ENCODE data around the gene CRIP1.

CRIP1 gene

DNA sequence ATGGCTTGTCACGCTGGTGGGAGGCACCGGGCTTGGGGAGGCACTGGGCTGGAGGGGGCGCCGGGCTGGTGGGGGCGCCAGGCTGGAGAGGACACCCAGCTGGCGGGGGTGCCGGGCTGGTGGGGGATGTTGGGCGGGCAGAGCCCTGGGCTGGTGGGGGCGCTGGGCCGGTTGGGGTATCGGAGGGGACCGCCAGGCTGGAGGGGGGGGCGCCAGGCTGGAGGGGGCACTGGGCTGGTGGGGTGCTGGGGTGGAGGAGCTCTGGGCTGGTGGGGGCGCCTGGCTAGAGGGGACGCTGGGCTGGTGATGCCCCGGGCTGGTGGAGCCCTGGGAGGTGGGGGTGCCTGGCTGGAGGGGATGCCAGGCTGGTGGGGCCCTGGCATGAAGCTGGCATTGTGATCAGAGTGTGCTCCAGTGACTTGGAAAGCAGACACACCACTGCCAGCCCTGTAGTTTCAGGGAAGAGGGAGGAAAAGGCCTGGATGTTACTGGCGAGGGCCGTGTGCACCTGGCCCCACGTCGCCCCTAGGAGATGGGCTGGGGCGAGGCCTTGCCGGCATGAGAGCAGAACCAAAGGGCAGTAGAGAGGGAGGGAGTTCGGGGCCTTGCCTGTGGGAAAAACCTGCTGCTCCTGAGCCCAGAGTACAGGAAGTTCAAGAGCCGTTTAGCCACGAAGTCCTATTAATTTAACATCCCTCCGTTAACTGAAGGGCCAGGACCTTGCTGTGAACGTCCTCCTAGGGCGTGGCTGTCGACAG, 17.4 kb downstream of the CRIP1 start:
- FAIRE-seq (no peak), DNase-seq (ENCODE audit: low spot score) (no peak)

DNA sequence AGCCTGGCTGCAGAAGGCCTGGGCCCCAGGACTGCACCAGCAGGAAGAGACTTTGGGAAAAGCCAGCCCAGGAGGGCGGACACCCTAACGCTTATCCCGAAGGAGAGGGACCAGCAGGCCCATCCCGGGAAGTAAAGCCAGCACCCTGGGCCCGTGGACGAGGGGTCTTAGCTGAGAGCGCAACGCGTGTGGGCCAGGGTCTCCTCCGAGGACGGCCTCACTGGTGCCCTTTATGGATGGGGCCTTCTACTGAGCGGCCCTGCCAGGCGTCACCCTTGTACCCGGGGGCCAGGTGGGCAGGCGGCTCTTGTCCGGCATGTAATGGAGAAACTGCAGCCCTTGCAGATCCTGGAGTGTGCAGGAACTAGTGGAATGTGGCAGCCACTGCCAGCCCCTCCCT, 18.4 kb downstream of the CRIP1 start:
- FAIRE-seq = no peak
- DNase-seq (ENCODE audit: low spot score) = no peak

DNA sequence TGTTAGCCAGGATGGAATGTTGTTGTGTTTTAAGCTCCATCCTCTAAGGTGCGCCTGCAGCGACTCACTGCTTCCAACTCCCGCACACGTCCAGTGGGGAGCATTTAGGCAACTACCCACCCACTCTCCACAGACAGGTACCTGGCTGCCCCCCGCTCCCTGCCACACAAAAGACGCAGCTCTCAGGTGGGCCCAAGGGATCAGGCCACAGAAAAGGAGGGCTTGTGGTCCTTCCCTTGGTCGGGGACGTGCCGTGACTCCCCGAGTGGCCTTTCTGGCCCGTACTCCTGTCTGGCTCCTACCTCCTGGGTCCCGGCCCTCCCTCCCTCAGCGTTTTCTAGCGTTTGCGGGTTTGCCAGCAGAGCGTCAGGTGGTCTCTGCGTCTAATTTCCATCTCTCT, 20.6 kb downstream of the CRIP1 start:
- DNase-seq (ENCODE audit: low spot score) (no peak), FAIRE-seq (no peak)

DNA sequence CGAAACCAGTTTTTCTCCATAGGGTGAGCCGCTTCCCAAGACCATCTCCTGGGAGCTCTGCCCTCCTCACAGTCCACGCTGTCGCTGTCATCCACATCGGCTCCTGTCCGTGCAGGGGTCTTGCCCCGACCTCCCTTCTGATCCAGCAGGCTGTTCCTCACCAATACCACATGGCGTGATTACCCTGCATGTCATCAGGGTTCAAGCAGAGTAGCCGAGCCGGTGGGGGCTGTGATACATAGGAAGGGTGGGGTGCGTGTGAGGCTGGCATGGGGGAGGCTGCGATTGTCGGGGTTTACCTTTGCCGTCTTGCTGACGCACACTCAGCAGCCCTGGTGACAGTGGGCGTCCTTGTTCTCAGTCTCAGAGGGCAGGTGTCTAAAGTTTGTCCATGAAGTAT, 21.4 kb downstream of the CRIP1 start:
- no peak for DNase-seq (ENCODE audit: low spot score)
- no peak for FAIRE-seq

DNA sequence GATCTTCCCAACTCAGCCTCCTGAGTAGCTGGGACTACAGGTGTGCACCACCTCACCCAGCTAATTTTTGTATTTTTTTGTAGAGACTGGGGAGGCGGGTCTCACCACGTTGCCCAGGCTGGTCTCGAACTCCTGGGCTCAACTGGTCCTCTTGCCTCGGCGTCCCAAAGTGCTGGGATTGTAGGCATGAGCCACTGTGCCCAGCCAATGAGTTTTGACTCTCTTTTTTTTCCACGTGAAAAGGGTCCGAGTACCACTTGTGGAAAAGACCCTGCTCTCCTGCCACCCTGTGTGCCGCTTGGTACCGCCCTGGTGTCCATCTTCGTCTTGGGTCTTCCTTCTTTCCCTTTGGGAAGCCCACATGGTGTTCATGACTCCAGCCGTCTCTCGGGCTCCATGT, 21.9 kb downstream of the CRIP1 start:
- no peak for FAIRE-seq

DNA sequence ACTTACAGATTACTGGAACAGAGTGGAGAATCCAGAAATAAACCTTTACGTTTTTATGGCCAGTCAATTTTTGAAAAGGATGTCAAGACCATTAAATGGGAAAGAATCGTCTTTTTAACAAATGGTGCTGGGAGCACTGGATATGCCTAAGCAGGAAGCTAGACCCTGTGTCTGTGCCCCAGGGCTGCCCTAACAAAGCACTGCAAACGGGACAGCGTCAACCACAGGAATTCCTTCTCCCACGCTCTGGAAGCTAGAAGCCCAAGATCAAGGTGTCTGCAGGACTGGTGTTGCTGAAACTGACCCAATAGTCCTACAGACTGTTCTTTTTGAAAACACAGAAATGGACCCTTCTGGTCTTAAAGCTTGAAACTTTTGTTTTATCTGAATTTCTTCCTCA, 30.4 kb downstream of the CRIP1 start:
- DNase-seq (ENCODE audit: low spot score) (peak; percentile 46), FAIRE-seq (no peak)

More for the DNA sequence above, 21.9 kb downstream of the CRIP1 start:
- DNase-seq (ENCODE audit: low spot score) = no peak

DNA sequence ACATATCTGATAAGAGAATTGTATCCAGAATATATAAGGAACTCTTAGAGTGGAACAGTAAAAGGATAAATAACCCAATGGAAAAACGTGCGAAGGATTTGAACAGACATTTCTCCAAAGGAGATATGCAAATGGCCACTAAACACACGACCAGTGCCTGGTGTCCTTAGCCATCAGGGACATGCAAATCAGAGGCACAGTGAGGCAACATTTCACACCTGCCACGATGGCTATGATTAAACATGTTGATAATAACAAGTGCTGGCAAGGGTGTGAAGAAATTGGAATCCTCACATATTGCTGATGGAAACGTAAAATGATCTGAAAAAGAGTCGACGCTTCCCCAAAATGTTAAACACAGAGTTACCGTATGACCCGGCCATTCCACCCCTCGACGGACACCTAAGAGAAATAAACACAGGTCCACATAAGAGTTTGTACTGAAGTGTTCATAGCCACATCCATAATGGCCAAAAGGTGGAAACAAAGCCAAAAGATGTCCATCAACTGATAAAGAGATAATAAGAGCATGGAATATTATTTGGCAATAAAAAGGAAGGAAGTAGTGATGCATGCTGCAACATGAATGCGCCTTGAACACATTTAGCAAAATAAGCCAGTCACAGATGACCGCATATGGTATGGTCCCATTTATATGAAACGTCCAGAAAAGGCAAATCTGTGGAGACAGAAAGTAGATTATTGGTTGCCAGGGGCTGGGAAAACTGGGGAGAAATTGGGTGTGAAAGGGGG, 33.4 kb downstream of the CRIP1 start:
- no peak for FAIRE-seq
- DNase-seq (ENCODE audit: low spot score) = no peak

DNA sequence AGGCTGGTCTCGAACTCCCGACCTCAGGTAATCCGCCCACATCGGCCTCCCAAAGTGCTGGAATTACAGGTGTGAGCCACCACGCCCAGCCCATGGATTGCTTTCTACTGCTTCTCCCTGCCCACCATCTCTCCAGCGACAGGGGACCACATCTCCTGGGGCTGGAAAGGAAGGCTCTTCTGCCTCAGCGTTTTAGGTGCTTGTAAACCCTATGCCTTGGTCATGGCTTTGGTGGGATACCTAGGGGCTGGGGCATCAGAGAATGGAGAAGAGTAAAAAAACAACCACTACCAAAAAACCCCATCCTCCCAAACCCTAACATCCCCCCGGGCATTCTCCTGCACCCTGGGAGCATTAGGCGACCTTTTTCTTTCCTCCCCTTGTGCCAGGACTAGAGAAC, 38.6 kb downstream of the CRIP1 start:
- FAIRE-seq (no peak), DNase-seq (ENCODE audit: low spot score) (no peak)

DNA sequence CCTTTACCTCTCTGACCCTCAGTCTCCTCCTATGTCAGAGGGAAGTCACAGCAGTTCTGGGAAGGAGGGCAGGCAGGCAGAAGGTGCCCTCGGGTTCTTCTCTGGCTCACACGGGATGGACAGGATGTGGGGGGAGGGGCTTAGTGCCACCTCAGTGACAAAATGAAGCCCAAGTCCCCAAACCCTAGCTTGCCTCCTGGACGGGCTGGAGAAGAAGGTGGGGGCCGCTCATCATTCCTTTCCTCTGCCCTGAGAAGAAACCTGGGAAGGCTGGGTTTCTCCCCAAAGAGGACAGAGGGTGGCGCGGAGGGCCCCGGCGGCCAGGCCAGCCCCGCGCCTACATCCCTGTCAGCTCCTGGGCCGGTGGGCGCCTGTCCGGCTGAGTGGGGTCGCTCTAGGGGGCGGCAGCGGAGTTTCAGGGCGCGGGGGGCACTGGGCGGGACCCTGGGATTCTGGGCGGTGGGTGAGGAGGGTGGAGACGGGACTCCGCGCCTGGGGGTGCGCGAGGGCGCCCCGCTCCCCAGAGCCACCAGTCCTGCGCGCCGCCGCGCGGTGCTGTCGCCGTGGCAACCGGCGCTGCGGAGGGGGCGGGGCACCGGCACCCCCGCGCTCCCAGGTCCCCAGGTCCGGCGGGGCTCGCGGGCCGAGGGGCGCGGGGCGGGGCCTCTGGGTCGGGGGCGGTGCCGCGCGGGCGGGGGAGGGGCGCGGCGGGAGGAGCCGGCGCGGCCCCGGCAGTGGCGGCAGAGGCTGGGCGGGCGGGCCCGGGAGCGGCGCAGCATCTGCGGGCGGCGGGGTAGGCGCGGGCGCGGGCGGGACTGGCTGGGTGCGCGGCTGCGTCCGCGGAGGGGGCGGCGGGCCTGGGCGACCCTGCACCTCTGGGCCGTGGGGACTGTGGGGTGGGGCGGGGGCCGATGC, 39.4 kb downstream of the CRIP1 start, which contains the start of gene TMEM121:
TMEM121 (plus strand) TSS at position 723 of the 915 bp plus-strand sequence. CDS start 2,252 bp downstream, outside the sequence.
- FAIRE-seq = no peak
- DNase-seq (ENCODE audit: low spot score) = peak; percentile 50

DNA sequence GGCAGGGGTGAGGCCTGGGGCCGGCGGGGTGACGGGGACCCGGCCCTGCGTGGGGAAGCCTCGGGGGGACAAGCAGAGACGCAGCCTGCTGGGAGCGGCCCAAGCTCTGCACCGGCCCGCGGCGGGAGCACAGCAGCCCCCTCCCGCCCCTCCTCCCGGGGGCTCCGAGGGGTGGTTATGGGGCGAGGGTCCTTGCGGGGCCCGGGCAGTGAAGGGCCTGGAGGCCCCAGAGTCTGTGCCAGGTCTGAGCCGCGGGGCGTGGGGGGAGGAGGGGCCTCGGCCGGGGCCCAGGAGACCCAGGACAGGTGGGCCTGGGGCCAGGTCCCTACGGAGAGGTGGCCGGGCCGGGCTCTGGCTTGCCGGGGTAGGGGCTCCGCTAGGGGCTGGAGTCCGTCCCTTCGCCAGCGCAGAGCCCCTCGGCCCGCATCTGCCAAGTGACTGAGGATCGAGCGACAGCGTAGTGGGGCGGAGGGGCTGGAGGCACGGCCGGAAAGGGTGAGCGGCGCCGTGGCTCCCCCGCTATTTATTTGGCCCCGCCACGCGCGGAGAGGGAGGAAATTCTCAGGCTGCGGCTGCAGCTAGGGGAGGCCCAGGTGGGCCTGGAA, 40.2 kb downstream of the CRIP1 start:
- FAIRE-seq (no peak), DNase-seq (ENCODE audit: low spot score) (no peak)

DNA sequence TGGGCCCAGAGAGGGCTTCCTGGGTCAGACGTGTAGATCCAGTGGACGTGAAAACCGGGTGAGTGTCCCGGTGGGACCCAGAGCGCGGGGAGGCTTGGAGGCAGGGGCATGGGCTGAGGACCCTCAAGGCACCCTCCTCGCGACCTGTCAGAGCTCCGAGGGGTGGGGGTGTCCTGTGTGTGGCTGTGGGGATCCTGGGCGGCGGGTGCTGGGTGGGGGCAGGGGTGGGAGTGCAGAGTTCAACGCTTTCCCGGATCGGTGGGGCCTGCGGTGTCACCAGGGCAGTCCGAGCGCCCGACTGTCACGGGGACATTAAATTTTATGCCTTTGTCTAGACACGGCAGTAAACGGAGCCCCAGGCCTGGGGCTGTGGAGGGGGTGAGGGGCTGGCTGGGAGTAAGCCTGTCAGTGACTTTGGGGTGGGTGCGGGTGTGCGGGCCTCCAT, 40.7 kb downstream of the CRIP1 start:
- DNase-seq (ENCODE audit: low spot score) = no peak
- FAIRE-seq = no peak

DNA sequence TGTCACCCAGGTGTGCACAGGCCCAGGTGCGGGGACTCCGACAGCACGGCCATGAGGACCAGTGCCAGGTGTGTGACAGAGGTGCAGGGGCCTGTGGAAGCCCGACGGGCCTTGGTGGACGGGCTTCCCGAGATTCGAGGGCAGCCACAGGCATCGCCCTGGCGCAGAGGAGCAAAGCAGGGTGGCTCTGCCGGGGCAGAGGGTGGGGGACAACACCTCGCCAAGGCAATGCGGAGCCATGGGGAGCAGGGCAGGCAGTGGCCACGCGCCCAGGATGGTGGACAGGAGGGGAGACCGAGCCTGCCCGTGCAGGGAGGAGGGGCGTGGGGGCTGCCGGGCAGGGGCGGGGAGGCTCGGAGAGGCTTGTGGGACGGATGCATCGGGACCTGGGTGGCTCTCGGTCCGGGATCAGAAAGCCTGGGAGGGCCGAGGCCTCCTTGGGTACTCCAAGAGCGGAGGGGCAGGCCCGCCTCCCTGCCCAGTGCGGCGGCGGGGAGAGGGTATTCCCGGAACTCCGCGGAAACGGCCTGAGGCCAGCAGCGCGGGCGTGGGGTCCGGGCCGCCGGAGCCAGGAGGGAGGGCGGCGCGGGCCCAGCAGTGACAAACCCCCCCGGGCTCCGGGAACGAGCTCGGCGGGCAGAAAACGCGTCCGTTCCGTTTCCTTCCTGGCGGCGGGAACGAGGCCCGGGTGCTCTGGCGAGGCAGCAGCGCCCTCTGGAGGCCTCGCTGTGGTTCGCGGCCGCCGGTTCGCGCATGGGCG, 41.3 kb downstream of the CRIP1 start:
- FAIRE-seq (no peak), DNase-seq (ENCODE audit: low spot score) (peak; percentile 85)

DNA sequence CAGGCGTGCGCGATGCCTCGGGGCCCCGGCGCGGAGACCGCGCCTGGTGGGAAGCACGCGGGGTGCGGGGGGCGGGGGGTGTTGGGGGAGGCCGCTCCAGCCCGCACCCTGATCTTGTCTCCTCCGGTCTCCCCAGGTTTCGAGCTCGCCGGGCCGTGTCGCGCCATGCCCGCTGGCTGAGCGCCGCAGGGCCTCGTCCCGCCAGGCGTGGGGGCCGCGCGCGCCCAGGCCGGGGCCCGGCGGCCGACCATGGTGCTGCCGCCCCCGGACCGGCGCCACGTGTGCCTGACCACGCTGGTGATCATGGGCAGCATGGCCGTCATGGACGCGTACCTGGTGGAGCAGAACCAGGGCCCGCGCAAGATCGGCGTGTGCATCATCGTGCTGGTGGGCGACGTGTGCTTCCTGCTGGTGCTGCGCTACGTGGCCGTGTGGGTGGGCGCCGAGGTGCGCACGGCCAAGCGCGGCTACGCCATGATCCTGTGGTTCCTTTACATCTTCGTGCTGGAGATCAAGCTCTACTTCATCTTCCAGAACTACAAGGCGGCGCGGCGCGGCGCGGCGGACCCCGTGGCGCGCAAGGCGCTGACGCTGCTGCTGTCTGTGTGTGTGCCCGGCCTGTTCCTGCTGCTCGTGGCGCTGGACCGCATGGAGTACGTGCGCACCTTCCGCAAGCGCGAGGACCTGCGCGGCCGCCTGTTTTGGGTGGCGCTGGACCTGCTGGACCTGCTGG, 42.1 kb downstream of the CRIP1 start:
- no peak for DNase-seq (ENCODE audit: low spot score)
- no peak for FAIRE-seq

DNA sequence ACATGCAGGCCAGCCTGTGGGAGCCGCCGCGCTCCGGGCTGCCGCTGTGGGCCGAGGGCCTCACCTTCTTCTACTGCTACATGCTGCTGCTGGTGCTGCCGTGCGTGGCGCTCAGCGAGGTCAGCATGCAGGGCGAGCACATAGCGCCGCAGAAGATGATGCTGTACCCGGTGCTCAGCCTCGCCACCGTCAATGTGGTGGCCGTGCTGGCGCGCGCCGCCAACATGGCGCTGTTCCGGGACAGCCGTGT, 42.6 kb downstream of the CRIP1 start:
- no peak for DNase-seq (ENCODE audit: low spot score)
- FAIRE-seq = no peak

DNA sequence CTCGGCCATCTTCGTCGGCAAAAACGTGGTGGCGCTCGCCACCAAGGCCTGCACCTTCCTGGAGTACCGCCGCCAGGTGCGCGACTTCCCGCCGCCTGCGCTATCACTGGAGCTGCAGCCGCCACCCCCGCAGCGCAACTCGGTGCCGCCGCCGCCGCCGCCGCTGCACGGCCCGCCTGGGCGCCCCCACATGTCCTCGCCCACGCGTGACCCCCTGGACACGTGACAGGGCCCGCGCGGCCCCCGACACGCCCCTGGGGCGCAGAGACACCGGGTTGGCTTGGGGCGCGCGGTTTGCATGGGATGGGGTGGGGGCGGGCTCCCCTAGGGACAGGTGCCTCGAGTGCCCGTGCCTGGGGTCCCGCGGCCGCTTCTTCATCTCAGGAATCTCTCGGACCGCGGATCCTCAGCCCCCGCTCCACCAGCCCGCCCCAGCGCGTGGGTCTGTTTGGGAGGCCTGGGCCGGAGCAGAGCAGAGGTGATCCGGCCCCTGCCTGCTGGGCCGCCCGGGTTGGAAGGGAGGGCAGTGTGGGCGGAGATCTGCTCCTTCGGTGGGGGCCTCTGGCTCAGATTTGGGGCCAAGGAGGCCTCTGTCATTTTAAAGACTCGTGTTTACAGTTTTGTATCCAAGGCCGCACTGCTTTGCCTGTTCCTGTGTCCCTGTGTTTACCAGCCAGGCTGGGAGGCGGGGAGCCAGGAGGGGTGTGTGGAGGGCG, 43.0 kb downstream of the CRIP1 start:
- DNase-seq (ENCODE audit: low spot score) = no peak
- FAIRE-seq = no peak

DNA sequence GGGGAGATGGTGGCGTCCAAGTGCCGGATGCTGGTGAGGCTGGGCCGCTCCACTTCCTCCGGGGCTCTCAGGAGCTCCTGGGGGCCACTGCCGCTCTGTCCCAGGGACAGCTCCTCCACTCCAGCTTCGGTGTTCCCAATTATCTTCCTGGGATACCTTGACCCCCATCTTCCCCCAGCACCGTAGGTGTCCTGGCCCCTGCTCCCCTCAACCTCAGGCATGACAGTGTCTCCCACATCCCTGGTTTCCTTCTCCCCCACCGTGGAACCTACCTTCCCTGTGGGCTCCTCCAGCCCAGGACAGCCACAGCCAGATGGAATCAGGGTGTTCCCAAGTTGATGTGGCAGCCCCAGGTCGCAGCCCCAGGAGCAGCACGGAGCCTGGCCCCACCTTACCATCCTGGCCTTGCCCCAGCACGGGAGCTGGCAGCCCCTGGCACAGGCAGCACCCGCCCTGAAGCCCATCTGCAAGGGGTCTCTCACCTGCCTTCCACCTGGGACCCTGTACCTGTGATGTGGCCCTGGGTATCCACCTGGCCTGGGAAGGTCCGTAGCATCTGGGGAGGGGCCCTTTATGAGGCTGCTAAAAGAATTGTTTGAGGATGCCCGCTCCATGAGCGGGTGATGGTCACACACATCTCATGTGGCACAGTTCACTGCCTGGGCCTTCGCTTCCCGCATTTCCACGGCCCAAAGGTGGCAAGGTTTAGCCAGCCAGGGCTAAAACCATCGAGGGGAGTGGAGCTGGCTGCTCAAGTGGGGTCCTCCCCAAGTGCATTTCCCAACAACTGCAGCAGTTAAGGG, 43.8 kb downstream of the CRIP1 start:
- no peak for FAIRE-seq
- DNase-seq (ENCODE audit: low spot score) = no peak

DNA sequence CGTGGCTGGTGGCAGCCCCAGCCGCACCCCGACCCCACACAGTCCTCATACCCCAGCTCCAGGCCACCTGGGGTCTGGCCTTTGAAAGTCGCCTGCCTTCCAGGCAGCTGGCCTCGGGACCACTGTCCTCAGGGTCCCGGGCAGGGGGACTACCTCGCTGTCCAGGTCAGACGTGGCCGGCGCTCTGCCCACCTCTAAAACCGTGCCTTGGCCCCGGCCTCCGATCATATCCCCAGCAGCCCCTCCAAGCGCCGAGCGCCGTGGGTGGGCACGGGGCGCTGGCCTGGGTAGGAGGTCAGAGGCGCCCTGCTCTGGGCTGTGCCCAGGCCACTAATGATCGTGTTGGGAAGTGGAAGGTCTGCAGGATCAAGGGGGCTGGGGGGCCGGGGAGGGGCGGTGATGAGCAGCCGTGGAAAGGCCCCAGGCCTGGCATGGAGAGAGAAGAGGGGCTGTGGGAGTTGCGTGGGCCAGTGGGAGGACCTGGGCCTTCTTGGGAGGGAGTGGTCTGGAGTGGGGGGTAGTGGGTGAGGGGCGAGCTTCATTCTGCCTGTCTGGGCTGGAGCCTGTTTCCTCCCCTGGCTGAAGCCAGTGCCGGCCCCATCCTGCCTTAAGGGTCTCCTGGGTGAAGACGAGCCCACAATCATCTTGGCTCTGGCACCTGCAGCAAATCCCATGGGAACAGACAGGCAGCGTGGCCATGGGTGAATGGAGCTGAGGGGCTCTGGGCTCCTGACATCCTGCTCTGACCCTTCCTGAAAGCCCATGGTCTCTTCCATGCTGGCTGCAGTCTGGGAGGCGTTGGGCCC, 44.6 kb downstream of the CRIP1 start:
- FAIRE-seq (no peak), DNase-seq (ENCODE audit: low spot score) (no peak)
